UCSD-AML1 (cell line): ENCODE results near the gene SPATC1L.

Experiments used
- DNase-seq: peaks from one replicate; lab custom pipeline; 2025; ENCODE audit not compliant: unreplicated experiment; lab: John Stamatoyannopoulos, UW

The SPATC1L gene

GRCh38 chr21:46122237-46122671, 62.0 kb downstream of the SPATC1L start:
- DNase-seq: no peak

DNA sequence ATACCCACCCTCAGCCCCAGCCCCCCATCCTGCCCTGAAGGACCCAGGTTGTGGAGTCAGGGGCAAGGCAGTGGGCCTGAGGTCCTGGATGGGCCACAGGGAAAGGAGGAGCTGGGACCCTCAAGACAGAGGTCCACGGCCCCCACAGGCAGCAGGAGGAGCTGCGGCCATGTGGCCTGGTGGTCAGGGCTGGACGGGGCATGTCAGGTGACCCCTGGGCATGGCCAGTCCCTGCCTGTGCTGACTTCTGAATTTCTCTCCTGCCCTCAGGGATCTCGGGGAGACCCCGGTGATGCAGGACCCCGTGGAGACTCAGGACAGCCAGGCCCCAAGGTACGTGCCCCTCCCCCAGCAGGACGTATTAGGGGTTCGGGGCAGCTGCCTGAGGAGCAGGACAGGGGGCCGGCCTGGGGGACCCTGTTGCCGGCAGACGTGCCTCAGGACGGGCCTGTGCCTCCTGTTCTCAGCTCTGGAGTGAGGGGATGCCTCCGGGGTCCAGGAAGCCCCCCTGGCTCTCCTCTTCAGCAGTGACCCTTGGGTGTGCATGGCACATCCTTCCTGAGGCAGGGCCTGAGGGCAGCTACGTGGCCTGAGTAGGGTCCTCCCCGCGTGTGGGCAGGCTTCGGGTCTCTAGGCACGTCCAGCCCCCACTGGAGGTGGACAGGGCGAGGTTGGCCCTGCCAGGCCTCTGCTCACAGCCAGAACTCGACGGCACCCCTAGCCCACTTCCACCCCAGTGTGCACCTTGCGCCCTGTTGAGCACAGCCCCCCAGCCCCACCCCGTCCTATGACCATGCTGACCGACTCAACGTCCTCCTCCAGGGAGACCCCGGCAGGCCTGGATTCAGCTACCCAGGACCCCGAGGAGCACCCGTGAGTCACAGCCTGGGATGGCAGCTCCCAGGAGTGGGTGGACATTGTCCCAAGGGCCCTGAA, 62.7 kb downstream of the SPATC1L start:
- DNase-seq: no peak

DNA sequence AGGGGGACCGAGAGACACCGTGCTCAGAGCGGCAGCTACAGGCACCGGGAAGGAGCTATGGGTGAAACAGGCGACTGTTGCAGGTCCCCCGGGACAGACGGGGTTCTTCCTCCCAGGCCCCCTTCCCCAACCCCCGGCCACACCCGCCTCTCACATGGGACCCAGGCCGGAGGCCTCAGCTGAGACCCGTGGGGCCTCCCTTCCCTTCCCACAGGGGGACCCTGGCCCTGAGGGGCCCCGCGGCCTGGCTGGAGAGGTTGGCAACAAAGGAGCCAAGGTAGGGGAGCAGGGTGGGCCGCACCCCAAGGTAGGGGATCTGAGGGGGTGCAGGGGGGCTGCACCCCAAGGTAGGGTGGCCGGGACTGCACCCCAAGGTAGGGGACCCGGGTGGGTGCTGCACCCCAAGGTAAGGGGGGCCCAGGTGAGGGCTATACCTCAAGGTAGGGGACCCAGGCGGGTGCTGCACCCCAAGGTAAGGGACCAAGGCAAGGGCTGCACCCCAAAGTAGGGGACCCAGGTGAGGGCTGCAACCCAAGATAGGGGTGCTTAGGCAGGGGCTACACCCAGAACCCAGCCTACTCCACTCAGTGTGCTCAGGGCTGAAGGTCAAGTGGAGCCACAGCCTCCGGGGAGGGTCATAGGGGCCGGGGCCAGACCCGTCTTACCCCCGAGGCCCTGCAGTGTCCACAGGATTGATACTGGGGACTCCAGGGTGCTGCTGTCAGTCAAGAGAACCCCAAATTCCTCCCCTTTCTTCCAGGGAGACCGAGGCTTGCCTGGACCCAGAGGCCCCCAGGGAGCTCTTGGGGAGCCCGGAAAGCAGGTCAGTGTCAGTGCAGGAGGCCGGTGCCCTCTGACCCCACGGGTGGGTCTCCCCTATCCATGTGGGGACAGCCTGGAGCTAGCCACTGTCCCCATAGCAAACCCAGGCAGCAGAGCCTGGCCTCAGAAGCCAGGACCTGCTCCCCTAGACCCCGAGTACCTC, 63.7 kb downstream of the SPATC1L start:
- no peak for DNase-seq

DNA sequence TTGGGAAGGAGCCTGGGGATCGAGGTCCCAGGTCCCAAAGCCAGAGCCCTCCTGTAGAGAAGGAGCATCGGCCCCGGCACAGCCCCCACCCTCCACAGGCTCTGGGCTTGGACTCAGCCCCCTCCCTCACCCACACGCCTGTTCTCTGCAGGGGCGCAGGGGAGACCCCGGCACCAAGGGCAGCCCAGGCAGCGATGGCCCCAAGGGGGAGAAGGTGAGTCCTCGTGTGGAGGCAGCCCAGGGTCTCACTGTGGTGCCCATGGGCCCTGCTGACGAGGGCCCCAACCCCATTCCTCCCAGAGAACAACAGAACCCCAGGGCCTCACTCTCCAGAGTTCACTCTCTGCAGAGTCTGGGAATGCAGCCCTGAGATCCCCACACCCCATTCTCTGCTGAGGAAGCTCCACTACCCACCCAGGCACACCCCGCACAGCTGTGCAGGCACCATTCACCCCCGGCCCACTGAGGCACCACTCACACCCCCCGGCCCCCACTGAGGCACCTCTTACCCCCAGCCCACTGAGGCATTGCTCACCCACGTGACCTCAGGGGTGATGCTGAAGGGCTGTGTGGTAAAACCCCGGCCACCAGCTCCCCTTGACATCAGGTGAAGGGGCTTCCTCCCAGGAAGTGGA, 64.5 kb downstream of the SPATC1L start:
- DNase-seq: no peak

DNA sequence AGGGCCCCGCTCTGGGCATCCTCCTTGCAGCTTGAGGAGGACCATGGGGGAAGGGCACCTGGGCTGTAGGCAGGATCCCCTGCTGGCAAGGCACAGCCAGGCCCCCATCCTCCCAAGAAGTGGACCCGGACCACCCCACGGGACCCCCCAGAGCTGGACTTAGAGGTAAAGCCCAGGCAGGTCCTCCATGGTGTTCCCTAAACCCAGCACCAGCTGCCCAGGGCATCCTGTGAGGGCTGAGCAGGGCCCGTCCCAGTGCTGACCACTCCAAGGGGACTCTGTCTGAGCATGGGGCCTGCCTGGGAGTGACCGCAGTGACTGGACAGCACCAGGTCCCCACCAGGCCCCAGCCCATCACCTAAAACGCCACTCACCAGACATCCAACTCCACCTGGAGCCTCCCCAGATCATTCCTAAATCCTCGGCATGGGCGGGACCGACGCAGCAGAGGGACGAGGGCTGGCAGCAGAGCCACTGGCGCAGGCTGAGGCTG, 65.1 kb downstream of the SPATC1L start:
- DNase-seq: no peak

DNA sequence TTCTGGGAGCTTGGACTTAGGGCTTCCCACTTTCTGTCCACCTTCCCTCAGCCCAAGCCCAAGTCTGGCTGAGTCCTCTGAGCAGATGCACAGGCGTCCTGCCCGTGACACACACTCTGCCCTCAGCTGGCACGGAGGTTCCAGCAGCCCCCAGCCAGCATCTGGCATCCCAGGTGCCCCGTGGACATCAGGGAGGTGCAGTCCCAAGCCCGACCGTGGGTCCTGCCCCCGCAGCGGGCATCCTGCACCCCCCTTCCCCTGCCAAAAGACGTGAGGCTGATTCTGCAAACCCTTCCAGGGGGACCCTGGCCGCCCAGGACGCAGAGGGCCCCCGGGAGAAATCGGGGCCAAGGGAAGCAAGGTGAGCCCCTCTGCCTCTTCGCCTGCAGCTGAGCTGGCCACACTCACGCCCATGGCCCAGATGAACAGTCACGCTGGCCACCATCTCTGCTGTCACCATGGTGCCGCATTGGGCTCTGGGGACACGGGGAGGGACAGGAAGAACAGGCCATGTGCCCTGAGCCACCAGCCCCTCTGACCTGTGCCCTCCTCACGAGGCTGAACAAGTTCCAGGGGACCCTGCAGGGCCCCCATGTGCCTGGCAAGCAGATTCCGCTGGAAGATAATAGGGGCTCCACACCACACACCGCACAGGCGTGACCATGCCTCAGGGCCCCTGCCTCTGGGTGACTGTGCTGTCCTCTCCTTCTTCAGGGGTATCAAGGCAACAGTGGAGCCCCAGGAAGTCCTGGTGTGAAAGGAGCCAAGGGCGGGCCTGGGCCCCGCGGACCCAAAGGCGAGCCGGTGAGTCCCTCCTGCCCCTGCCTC, 65.7 kb downstream of the SPATC1L start:
- no peak for DNase-seq

GRCh38 chr21:46117586-46118315, 66.5 kb downstream of the SPATC1L start:
- DNase-seq: no peak

GRCh38 chr21:46116776-46117585, 67.3 kb downstream of the SPATC1L start:
- no peak for DNase-seq

GRCh38 chr21:46116189-46116775, 68.0 kb downstream of the SPATC1L start:
- DNase-seq: no peak

DNA sequence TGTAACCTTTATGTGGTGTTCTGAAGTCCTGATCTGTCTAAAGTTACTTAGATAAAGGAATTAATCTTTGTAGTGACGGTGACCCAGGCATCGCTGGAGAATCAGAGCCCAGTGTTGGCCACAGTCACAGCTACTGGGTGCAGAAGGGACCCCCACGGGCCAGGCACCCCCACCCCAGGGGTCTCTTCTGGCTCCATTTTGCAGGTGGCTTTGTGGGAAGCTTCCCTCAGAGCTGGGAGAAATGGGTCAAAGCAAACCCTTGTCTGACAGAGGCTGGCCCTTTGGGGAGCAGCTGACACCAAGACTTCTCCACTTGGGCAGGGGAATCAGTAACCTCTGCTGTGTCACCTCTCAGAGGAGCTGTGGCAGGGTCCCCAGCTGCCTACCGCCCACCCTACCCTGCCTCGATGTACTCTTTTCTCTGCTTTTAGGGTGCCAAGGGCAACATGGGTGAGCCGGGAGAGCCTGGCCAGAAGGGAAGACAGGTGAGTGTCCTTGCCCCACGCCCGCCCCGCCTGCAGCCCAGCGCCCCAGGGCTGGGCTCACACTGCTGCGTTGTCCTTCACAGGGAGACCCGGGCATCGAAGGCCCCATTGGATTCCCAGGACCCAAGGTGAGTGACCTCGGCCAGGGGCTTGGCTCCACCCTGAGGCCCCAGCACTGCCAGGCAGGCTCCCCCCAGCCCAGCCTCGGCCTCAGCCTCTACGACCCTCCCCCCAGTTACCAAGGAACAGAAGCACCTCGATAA, 68.6 kb downstream of the SPATC1L start:
- no peak for DNase-seq

- DNase-seq: no peak
These were observed 69.3 kb downstream of the SPATC1L start for GRCh38 chr21:46114963-46115362.

GRCh38 chr21:46113497-46114176, 70.6 kb downstream of the SPATC1L start:
- DNase-seq: no peak

DNA sequence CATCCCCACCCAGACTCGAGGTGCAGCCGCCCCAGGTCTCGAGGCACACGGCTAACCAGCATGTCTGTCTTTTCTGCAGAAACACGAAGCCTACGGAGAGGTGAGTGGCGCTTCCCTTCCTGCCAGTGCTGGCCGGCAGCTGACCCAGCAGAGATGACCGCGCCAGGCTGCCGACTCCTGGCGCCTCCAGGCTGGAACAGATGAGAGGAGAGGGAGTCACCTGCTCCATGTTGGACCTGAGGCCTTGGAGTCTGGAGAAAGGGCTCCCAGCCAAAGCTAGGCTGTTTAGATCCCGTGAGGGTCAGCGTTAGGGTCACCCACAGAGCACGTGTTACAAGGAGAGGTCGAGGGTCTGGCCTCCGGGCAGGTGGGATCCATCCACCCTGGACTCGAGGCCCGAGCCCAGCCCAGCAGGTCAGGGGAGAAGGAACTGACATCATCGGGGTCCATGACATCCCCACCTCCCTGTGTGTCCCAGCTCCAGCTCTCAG, 71.5 kb downstream of the SPATC1L start:
- no peak for DNase-seq

DNA sequence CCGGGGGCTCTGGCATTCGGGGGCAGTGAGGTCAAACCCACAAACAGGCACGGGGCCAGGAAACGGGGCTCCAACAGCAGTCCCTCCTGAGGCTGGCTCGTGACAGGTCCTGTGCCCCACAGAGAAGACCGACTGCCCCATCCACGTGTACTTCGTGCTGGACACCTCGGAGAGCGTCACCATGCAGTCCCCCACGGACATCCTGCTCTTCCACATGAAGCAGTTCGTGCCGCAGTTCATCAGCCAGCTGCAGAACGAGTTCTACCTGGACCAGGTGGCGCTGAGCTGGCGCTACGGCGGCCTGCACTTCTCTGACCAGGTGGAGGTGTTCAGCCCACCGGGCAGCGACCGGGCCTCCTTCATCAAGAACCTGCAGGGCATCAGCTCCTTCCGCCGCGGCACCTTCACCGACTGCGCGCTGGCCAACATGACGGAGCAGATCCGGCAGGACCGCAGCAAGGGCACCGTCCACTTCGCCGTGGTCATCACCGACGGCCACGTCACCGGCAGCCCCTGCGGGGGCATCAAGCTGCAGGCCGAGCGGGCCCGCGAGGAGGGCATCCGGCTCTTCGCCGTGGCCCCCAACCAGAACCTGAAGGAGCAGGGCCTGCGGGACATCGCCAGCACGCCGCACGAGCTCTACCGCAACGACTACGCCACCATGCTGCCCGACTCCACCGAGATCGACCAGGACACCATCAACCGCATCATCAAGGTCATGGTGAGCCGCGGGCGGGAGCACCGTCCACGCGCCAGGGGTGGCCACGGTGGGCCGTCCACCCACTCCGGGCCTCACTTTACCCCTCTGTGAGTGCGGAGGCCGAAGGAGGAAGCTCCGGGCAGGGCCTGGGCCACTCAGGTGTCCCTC, 72.2 kb downstream of the SPATC1L start:
- no peak for DNase-seq

DNA sequence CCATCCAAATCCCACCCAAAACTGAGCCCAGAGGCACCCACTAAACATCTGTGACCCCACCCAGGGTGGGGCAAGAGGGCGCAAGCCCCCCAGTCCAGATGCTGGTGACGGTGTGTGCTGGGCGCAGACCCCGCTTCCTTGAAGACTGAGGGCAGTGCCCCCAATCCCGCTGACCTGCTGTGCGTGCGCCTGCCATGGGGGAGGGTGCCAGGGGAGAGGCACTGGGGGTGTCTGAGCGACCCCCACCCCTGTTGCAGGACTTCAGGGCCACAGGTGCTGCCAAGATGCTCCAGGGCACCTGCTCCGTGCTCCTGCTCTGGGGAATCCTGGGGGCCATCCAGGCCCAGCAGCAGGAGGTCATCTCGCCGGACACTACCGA, 73.1 kb downstream of the SPATC1L start:
- no peak for DNase-seq
